AG09309 (cell line): Measurements from ENCODE around the gene DUS3L.

ENCODE experiments used
- DNase-seq: peaks from one replicate; pipeline ENCODE4 v3.0.0-alpha.2; 2010; ENCODE audit warnings: low read depth
- H3K4me3 ChIP-seq: 2 replicates; pipeline ENCODE4 v1.5.1; 2011; ENCODE audit warnings: mild to moderate bottlenecking, low read depth, low read length, moderate library complexity; ENCODE audit not compliant: control insufficient read depth
- CTCF ChIP-seq: IDR thresholded peaks from 2 replicates; pipeline ENCODE4 v1.5.1; 2011; ENCODE audit warnings: mild to moderate bottlenecking, low read depth, low read length, inconsistent platforms; ENCODE audit not compliant: insufficient read depth, control insufficient read depth; ENCODE audit errors: missing control alignments

DUS3L gene

GRCh38 chr19:5804516-5805461, 13.8 kb upstream of the DUS3L start, which contains the start of gene NRTN:
TSS of gene NRTN (plus strand) at chr19:5805067. CDS start at chr19:5824166, 19,099 bp downstream.
- DNase-seq: no peak
- TF ChIP-seq CTCF: no peak
- peak within 1 kb of the TSS; percentile 40 for H3K4me3 ChIP-seq

GRCh38 chr19:5803752-5804515, 13.0 kb upstream of the DUS3L start:
- peak overlapping the region; percentile 40 for H3K4me3 ChIP-seq
- peak; percentile 90 for TF ChIP-seq CTCF
- DNase-seq: no peak

- DNase-seq: no peak
- no peak for TF ChIP-seq CTCF
- H3K4me3 ChIP-seq: peak overlapping the region; percentile 40
Observed at GRCh38 chr19:5803441-5803751, 12.4 kb upstream of the DUS3L start.

- no peak for DNase-seq
- no peak overlapping the region for H3K4me3 ChIP-seq
- no peak for TF ChIP-seq CTCF
Observed at GRCh38 chr19:5801796-5802619, 11.0 kb upstream of the DUS3L start.

GRCh38 chr19:5800361-5801270, 9.7 kb upstream of the DUS3L start:
- H3K4me3 ChIP-seq: no peak overlapping the region
- TF ChIP-seq CTCF: no peak
- no peak for DNase-seq
